Right forelimb (tissue), 1 donor: Measurements from ENCODE around the gene DEFB124.
"Not testable (repeated sequence)": the region's sequence is repeated elsewhere in the genome, so short reads cannot be mapped to it uniquely, and the experiment has no call there.

Experiments used
- DNase-seq: peaks from one replicate; pipeline ENCODE4 v3.0.0-alpha.2; 2018

The DEFB124 gene, protein sequence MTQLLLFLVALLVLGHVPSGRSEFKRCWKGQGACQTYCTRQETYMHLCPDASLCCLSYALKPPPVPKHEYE

DNA sequence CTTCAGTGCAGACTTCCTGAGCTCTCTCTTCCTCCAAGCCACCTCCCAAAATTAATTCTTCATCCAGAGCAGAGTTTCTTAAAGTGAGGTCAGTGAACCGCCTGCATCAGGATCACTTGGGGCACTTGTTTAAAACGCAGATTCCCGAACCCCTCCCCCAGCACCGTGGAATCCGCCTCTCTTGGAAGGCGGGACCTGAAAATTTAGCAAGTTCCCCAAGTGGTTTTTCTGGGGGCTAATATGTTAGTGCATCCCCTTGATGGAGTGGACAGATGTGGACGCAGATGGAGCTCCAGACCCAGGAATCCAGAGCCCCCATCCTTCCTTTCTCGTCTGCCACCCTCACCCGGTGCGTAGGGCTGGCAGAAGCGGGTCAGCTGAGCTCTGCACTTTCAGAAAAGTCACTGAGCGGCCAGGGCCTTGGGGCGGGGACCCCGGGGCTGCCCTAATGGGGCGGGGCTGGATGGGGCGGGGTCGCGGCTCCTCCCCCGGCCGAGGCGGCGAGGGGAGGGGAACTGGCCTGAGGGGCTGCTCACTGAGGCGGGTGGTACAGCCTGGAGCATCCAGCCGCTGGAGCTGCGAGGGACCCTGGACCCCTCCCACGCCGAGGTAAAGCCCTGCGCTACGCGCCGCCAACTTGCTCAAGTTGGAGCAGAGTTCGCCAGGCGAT lies at the start of gene DEFB124, which contains the start of gene REM1:
DEFB124 (minus strand) TSS at position 370 of the 670 bp plus-strand sequence. CDS start 2,114 bp downstream, outside the sequence.
REM1 (plus strand) TSS at position 531 of the 670 bp plus-strand sequence. CDS start 1,158 bp downstream, outside the sequence.
- DNase-seq: peak; percentile 68

DNA sequence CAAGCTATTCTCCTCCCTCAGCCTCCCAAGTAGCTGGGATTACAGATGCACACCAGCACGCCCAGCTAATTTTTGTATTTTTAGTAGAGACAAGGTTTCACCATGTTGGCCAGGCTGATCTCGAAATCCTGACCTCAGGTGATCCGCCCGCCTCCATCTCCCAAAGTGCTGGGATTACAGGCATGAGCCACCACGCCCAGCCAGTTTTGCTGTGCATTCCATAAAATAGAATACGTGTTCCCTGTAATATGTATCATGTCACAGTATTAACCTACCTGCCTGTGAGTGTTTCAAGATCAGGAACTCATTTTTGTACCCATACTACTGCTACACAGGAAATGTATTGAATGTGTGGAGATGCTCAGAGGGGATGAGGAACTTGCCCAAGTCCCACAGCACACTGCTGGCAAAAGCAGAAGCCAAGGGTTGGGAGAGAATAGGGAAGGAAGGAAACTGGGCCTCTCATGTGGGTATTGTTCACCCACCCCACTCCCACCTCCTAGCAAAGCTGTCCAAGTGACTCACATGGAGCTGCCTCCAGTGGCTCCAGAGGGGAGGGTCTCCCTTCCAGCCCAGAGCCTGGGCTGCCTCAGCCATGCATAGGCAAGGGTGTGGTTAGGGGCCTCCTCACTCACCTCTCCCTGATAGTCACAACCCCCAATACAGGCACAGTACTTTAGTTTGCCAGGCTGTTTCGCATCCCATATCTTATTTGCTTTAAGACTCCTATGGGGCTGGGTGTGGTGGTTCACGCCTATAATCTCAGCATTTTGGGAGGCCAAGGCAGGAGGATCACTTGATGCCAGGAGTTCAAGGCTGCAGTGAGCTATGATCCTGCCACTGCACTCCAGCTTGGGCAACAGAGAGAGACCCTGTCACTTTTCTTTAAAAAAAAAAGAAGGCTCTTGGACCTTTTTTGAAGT lies 48.7 kb upstream of the DEFB124 start:
- no peak for DNase-seq

DNA sequence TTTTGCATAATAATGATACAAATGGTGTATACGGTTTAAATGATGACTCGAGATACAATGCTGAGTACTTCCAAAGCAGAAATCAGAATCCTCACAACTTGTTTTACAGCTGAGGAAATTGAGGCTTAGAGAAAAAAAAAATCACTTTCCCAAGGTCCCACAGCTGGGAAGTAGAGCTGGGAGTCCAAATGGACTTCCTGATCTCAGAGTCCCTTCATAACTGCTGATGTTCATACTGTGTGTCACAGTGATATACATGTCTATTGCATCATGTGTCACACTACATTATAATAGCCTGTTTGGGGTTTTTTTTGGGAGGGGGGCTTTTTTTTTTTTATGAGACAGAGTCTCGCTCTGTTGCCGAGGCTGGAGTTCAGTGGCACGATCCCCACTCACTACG lies 47.8 kb upstream of the DEFB124 start:
- no peak for DNase-seq

DNA sequence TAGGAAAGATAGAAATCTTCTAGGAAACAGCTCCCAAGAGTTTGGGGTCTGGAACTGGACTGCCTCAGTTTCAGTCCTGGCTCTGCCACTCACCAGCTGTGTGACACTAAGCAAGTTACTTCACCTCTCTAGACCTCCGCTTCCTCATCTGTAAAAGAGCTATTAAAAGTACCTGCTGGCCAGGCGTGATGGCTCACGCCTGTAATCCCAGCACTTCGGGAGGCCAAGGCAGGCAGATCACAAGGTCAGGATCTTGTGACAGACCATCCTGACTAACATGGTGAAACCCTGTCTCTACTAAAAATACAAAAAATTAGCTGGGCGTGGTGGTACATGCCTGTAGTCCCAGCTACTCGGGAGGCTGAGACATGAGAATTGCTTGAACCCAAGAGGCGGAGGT lies 46.3 kb upstream of the DEFB124 start:
- not testable (repeated sequence) for DNase-seq

DNA sequence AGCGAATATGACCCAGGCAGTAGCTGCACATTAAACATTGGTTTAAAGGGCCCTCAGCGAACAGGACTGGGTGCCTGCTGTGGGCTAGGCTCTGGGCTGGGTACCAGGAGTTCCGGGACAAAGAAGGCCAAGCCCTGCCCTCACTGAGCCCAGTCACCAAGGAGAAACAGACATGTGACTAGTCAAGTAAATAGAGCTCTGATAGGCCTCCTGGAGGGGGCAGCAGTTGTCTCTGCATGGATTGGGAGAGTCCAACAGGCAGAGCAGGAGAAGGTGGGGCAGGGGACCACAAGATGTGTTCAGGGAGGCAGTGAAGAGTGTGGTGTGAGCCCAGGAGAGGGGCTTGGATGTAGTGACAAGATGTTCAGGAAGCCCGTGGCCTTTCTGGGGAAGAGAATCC lies 42.4 kb upstream of the DEFB124 start:
- no peak for DNase-seq

DNA sequence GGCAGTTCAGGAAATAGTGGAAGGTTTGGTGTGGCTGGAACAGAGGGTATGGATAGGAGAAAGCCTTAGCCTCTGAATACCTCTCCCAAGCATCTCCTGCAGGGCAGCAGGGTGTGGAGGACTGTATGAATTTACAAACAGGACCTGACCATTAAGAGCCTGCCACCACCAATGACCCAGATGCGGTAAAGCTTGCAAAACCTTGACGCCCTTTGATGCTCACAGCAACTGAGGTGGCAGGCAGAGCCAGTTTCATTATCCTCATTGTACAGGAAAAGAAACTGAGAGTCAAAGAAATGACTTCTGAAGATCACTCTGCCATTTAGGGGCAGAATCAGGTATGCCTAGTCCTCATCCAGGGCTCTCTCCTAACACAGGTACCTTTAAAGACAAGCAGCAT lies 41.7 kb upstream of the DEFB124 start:
- no peak for DNase-seq

DNA sequence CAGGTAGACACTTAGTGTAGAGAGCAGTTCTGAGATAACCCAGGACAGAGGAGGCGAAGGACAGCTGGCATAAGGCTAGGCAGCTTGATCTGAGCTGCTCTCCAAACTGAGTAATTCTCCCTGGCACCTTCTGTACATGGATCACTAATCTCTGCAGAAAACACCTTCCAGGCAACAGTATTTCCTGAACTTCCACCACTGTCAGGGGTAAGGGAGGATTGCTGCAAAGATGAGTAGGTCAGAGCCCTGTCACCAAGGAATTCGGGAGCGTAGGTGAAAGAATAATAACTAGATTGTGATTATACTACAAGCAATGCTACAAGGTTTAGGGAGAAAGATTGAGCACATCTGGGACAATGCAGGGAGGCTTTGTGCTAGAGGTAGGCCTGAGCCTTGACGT lies 41.2 kb upstream of the DEFB124 start:
- DNase-seq: no peak

DNA sequence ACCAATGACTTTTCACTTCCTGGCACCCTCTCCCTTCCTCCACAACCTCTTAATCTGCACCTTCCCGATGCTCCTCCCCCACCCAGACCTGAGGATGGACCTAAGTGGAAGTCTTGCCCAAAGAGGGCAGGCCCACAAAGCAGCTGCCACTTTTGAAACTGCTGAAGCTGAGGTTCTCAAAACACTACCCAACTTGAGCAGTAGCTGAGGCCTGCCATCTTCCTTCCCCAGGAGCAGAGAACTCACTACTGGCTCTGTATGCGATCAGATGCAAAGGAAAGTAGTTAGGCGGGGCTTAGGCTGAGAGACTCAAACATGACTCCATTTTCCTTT lies 40.8 kb upstream of the DEFB124 start:
- no peak for DNase-seq

DNA sequence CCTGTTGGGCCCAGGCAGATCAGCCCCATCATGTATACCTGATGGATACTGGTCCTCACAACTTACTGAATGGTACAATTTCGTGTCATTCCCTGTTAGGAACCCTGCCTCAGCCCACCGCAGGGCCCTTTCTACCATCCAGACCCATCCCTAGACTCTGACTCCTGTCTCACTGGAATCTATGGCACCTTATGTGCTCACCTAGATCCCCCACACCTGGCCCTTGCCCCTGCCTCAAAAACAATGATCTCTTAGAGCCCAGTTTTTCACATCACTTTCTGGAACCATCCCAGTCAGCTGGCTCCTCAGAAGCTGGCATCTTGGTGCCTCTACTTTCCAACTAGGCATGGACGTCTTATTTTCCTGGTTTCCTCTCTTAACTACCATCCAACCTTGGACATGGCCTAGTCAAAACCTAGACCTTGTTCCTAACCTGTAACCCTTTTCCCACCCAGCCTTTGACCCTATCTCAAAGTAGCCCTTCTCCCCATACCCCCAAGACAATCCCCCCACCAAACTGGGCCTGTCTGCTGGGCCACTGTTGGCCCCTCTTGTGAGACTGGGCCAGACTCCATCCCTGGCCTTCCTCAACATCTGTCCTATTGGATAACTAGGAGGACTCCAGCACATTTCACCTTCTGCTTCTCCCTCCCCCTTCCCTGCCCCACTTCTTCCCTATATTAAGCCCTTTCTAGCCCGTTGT lies 40.3 kb upstream of the DEFB124 start:
- no peak for DNase-seq

DNA sequence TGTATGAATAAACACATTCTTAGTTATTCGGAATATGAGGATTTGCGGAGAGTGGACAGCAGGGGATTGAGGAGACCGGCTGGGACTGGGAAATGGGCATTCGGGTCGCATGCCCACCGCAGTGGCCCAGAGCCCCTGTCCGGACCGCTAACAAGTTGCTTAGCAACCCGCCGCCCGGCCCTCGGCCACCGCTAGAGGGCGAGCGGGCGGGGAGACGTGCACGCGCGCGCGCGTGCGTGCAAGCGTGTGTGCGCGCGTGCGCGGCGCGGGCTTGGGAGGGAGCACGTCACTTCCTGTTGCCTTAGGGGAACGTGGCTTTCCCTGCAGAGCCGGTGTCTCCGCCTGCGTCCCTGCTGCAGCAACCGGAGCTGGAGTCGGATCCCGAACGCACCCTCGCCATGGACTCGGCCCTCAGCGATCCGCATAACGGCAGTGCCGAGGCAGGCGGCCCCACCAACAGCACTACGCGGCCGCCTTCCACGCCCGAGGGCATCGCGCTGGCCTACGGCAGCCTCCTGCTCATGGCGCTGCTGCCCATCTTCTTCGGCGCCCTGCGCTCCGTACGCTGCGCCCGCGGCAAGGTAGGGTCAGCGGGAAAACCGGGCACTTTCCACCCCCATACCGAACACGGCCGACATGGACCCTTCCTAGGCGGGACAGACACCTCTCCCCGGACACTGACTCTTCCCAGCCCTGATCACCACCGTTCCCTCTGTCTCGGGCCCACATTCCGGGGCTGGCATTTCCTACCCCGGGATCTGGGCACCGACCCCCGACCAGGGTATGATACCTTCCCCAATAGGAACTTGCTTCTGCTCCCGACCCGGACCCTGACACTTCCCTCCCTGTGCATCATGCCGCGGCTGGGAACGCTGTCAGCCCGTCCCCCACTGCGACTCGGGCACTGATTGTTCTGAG lies 39.5 kb upstream of the DEFB124 start, which contains the start of gene HM13:
HM13 (plus strand) TSS at position 289 of the 918 bp plus-strand sequence; CDS start at position 399, 110 bp downstream.
- DNase-seq: peak; percentile 94

DNA sequence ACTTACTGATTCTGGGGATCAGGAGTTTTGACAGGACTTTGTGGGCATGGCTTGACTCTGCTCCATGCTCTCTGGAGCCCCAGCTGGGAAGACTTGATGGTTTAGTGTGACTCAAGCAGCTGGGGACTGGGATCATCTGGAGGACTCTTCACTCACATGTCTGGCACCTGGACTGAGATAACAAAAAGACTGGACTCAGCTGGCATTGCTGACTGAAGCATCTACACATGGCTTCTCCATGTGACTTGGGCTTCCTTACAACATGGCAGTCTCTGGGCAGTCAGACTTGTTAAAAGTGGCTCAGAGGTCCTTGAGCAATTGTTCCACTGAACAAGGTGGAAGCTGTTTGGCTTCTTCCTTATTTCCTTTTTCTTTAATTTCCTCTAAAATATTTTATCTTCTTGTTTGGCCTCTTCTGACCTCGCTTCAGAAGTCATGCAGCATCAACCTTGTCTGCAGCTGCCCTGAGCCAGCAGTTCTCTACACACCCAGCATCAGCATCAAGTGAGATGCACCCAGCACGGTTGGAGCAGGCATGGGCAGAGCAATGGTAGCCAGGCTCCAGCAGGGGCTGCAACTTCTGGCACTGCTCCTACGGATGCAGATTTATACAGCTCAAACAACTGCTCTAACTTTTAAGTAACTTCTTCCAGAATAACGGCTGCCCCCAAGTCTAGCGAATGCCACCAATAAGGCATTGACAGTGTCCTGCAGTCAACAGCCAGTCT lies 33.8 kb upstream of the DEFB124 start:
- no peak for DNase-seq

DNA sequence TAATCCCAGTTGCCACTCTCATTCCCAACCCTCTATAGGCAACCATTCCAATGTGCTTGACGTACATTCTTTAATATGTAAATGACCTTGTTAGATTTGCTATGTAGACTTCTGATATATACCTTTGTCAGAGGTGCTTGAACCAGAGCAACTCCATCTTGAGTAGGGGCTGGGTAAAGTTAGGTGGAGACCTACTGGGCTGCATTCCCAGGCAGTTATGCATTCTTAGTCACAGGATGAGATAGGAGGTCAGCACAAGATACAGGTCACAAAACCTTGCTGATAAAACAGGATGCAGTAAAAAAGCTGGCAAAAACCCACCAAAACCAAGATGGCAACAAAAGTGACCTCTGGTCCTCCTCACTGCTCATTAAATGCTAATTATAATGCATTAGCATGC lies 31.0 kb upstream of the DEFB124 start:
- no peak for DNase-seq

DNA sequence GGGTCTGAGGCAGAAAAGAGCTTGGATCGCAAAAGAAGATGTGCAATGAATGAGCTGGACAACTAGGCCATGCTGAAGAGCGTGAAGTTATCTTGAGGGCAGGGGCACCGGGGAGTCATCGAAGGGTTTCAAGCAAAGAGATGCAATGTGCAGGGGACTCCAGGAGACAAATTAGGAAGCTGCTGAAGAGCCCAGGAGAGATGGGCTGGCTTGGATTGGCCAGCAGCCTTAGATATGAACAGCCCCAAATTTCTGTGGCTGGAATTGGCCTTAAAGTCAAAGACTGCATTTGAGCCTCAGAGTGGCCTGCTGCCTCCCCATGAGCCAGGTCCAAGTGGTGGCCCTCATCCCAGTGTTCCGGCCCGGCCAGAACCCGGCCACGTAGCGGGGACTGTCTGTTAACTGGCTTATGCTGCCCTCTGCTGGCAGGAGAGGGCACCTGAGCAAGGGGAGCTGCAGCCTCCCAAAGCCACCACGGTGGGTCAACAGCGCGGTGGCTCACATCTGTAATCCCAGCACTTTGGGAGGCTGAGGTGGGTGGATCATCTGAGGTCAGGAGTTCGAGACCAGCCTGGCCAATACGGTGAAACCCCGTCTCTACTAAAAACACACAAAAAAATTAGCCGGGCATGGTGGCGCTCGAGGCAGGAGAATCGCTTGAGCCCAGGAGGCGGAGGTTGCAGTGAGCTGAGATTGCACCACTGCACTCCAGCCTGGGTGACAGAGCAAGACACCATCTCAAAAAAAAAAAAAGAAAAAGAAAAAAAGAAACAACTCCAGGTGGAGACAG lies 28.2 kb upstream of the DEFB124 start:
- DNase-seq: peak; percentile 89

DNA sequence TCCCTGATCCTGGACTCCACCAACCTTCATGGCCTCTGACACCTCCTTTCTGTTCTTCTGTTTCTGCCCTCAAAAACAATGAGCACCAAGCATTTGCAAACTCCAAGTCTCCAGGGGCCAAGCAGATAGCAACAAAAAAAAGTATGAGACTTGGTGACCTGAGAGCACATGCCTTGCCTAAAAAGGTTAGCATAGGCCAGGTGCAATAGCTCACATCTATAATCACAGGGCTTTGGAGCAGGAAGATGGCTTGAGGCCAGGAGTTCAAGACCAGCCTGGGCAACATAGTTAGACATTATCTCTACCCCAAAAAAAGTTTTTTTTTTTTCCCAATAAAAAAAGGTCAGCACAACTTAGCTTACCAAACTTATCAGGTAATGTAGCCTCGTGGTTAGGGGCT lies 25.6 kb upstream of the DEFB124 start:
- no peak for DNase-seq

DNA sequence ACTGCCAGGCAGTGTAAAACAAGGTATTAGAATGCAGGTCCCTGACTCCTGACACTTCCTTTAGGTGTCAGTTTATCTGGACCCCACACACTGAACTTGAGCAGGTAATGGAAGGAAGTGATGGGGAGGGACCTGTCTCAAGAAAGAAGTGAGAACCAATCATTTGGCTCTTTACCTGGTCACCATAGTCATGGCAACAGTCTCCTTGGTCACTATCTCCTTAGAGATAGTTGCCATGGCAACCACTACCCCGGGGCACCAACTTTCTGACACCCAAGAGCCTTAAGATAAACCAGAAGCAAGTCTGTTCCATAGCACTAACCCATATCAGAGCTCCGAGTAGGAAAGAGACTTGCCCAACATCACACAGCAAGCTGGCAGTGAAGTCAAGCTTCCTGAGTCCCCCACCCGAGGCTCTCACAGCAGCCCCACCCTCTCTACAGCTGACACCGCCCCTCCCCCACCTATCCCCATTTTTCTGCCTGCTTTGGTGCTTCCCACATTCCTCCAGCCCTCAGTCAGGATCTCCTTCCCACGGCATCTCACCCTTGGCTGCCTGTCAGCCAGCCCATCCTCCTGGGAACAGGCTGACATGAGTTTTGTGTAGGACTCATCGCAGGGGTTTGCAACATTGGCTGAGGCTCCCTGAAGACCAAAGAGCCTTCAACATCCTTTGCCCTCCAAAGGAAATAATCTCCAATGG lies 23.1 kb upstream of the DEFB124 start:
- no peak for DNase-seq

DNA sequence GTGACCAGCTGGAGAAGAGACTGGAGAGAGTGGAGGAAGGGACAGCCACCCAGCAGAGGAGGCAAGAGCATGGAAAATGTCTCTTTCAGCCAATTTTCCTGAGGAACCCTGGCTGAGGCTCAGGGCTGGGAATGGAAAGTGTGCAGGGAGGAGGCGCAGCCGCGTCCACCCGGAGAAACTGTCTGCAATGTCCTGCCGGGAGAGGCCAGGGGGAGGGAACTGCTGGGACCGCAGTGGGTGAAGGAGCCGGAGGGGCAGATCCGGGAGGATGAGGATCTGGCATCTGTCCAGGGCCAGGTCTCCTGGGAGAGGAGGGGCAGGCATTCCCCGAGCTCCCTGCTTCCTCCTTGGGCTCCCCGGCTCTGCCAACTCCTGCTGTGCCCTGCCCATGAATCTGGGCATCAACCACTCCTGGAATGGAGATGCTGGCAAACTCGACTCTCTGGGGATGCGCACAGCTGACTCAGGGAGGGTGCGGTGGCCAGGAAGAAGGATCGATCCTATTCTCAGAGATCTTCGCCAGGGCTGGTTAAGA lies 21.9 kb upstream of the DEFB124 start:
- peak; percentile 85 for DNase-seq

DNA sequence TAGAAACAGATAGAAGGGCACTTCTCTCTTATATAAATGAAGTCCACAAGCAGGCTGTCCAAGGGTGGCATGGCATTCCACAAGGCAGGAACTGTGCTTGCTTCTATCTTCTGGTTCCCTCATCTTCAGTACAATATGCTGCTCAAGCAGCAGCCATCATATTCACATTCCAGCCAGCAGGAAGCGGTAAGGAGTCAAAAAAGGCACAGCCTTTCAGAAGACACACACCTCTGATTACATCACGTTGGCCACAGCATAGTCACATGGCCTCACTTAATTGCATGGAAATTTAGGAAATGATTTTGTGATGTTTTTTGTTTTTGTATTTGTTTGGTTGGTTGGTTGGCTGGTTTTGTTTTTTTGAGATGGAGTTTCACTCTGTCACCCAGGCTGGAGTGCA lies 19.2 kb upstream of the DEFB124 start:
- no peak for DNase-seq

DNA sequence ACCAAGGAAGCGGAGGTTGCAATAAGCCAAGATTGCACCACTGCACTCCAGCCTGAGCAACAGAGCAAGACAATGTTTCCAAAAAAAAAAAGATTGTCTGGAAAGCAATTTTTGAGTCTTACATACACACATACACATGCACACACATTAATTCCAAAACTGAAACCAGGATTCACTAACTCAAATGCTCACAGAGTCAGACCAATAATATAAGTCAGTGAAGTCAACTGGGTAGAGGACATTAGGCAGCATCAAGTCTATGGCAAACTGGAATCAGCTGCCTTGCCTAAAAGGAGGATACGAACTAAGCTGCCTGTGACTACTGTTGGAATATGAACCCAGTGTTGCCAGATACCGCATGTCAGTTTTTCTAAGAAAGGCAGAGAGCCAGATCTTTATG lies 15.8 kb upstream of the DEFB124 start:
- no peak for DNase-seq

DNA sequence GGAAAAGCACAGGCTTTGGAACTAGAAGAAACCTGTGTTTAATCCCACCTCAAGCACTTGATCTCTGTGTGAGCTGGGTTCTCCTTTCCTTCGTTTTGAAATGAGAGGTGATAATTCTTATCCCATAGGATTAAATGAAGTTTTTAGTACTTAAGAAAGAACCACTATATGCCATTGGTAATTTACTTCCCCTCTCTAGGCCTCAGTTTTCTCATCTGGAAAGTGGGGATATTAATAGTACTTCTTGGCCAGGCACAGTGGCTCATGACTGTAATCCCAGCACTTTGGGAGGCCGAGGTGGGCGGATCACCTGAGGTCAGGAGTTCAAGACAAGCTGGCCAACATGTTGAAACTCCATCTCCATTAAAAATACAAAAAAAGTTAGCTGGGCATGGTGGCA lies 14.2 kb upstream of the DEFB124 start:
- DNase-seq: no peak

DNA sequence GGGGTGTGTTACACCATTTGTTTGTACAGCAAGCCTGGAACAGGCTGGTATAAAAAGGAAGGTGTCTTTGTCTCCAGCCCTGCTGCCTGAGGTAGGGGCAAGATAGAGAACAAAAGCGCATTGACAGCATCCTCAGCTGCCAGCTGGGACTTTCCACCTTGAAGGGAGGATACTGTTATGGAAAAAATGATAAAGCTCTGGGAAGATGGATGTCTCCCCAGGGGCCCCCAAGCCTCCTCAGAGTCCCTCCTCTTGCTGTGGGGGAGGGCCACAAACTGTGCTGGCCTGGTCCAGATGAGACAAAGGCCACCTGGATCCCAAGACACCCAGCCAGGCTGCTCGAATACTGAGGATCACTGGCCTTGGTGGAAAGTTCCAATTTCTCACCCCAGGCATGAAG lies 13.2 kb upstream of the DEFB124 start:
- DNase-seq: no peak
